NCI-H748 (cell line): ENCODE data around the gene GPR15.
"Not testable (repeated sequence)": the region's sequence is repeated elsewhere in the genome, so short reads cannot be mapped to it uniquely, and the experiment has no call there.

Experiments used
- DNase-seq: peaks from one replicate; lab custom pipeline; 2025; ENCODE audit not compliant: unreplicated experiment; lab: John Stamatoyannopoulos, UW

GPR15 gene

DNA sequence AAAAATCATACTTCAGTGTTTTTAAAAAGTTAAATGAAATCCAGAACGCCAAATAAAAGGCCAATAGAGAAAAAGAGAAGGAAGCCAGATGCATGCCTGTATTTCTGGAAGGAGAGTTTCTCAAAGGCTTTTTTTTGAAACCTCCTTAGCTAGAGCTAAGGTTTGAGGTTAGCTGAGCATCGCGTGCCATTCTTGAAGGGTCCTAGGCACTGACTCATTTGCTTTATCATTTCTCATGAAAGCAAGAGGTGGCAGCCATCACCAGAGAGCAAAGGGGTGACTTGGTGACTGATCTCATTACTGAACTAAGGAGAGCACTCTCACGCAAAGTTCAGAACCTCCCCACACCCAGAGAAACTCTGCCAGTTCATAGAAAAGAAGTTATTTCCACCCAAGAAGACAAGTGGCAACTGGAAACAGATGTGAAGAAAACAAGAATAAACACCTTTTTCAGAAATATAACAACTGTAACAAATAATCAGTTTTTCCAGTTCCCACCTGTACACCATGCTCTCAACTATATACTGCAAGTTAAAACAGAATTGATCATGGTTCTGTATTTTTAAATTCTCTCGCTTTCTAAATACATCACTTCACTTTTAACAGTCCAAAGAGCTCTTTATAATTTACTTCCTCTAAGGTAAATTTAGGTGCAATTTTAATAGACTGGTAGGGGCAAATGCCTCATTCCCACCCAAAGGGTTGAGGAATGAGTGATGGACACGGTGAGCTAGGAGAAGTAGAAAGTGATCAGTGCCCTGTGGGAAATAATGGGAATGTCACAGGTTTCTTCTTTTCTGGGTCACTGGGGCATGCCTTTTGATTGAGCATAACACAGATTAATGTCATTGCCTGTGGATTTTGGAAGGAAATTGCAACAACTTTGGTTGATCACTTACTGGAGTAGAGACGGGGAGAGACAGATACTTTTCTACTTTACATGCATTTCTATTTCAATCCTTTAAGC is 24.7 kb downstream of the GPR15 start:
- no peak for DNase-seq

DNA sequence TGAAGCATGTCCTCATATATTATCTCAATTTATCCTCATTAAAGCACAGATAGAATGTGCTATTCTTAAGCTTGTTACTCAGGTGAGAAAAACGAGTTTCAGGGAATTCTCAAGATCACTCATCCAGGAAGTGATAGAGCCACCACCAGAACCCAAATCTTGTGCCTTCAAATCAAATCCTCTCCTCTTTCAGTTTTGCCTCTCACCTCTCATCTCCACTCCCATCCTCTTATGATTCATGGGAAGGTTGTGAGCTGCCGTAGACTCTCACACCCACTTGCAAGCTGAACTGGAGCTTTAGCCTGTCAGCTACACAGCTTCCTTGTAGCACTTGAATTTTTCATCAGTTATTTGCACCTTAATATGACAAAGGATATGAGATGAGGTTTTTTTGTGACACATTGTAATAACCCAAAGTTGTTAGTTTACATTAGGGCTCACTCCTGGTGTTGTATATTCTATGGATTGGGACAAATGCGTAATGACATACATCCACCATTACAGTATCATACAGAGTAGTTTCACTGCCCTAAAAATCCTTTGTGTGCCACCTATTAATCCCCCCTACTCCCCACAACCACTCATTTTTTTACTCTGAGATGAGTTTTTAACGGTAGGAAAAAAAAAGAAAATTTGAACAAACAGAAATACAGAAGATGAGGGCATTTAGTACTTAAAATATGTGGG is 25.7 kb downstream of the GPR15 start:
- no peak for DNase-seq

DNA sequence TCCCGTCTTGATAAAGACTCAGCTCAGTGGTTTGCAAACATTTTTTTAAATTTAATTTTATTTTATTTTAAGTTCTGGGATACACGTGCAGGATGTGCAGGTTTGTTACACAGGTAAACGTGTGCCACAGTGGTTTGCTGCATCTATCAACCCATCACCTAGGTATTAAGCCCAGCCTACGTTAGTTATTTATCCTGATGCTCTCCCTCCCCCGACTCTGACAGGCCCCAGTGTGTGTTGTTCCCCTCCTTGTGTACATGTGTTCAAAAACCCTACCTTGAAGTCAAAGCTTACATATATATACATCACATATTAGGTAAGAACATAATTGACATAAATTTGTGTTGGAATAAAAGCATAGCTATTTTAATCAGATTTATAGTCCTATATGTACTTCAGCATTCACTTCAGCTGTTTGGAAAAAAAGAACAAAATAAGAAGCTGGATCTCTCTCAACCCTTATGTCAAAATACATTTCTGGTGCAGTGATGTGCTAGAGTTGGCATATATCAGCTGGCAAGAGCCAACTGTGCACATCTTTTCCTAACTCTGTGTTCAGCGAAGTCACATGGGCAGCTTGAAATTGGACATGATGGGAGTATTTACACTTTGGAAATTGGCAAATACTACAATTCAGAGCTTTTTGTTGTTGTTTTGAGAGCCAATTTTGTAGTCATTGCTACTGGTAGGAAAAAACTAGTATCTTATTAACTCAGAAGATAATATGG is 26.5 kb downstream of the GPR15 start:
- DNase-seq, result no peak

DNA sequence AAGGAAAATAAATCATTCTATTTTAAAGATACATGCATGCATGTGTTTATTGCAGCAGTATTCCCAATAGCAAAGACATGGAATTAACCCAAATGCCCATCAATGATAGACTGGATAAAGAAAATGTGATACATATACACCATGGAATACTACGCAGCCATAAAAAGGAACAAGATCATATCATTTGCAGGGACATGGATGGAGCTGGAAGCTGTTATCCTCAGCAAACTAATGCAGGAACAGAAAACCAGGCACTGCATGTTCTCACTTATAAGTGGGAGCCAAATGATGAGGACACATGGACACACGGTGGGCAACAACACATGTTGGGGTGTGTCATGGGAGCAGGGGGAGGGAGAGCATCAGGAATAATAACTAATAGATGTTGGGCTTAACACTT is 28.0 kb downstream of the GPR15 start:
- DNase-seq, result not testable (repeated sequence)

DNA sequence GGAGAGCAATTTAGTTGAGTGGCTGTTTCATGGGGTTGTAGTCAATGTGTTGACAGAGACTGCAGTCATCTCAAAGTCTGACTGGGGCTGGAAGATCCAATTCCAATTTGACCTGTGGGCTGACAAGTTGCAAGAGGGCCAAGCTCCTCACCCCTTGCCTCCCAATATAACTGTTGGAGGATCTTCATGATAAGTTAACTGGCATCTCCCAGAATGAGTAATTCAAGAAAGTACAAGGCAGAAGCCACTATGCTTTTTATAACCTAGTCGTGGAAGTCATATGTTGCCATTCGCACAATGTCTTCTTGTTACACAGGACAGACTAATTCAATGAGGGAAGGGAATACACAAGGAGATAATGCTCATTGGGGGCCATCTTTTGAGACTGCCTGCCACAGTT is 29.1 kb downstream of the GPR15 start:
- DNase-seq, result no peak

- DNase-seq, result no peak
Observed at GRCh38 chr3:98561727-98562521, 30.1 kb downstream of the GPR15 start.

GRCh38 chr3:98563661-98564281 is 32.0 kb downstream of the GPR15 start:
- no peak for DNase-seq

DNA sequence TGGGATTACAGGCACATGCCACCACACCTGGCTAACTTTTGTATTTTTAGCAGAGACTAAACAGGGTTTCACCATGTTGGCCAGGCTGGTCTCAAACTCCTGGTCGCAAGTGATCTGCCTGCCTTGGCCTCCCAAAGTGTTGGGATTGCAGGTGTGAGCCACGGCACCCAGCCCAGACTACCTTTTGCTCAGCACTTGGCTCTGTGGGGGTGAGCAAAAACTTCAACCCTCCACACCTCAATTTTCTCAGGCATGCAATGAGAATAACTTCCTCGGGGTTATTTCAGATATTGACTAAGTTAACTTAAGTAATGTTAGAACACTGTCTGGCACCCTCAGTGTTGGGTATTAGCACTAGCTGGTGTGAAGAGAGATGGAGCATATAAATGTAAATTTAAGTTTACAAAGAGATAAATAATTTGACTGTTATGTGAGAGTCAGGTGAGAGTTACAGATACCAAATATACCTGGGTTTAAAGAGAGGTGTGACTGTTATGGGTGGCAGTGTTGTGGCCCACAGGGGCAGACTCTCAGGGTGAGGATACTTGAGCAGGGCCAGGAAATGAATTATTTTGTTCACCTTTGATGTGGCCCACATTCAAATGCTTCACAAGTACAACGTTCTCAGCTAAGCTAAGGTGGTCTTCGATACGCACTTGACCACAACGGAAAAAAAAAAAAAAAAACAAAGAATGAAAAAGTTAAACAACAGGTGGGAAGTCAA is 32.7 kb downstream of the GPR15 start:
- no peak for DNase-seq

DNA sequence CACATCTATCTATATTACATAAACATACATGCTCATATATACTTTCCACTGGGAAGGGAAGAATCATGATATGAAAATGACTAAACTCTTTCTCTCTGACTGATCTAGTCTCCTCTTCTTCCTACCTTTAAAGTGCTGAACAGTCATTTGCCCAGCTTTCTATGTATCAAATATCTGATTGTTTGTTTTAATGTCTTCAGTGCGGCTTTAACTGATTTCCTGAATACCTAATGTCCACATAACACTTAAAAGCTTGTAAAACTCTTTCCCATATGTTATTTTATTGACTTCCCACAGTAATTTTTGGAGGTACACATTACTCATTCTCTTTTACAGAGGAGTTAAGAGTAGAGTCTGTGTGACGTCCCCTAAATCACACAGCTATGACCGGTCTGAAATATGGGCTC is 33.5 kb downstream of the GPR15 start:
- no peak for DNase-seq

- DNase-seq, result no peak
Observed at GRCh38 chr3:98565843-98566242, 34.1 kb downstream of the GPR15 start.

- no peak for DNase-seq
Observed at GRCh38 chr3:98567666-98568270, 36.0 kb downstream of the GPR15 start.

- no peak for DNase-seq
Observed at GRCh38 chr3:98568402-98568801, 36.6 kb downstream of the GPR15 start.

DNA sequence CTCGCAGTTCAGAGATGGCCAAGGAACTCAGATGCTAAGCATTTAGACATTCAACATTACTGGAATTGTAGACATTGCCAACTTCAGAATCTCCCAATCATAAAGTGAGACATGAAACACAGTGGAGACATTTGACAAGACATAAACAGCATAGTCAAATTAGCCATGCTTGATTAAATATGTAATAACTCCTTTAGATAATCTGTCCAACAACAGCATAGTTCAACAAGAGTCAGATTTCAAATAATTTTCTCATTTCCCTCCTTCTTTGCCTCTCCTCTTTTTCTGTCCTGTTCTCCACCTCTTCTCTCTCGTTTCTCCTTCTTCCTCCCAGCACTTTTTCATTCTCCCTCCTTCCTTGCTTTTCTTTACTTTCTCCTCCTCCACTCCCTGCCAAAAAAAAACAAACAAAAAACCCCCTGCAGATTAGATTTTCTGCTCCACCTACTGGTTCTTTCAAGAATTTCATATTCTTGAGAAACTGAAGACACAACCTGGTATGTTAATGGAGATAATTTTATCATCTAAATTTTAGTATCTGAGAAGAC is 41.5 kb downstream of the GPR15 start:
- no peak for DNase-seq

GRCh38 chr3:98574132-98574531 is 42.4 kb downstream of the GPR15 start:
- peak; percentile 53 for DNase-seq

GRCh38 chr3:98577178-98577895 is 45.6 kb downstream of the GPR15 start:
- no peak for DNase-seq

GRCh38 chr3:98580401-98581386 is 48.9 kb downstream of the GPR15 start:
- no peak for DNase-seq

DNA sequence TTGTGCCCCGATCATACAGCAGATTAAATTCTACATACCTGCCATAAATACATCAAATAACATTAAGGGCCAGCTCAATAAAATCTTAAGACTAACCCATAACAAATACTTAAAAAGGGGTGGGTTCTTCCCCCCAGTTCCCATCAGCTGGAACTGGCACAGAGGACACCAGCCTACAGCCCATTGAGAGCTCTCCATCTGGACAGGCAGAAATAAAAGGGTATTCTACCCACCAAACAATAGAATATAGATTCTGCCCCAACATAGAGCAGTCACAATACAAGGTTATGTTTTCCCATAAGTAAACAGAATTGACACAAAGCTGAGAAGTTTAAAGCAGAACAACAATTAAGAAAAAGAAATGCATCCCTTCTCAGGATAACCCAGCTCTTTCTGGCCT is 49.7 kb downstream of the GPR15 start:
- DNase-seq, result no peak
